NCI-H748 treated with DMSO at 0.1 percent for 48 hours (cell line): Measurements from ENCODE around the gene JDP2.

Experiments used
- DNase-seq: peaks from one replicate; lab custom pipeline; 2025; lab: John Stamatoyannopoulos, UW

JDP2 gene

DNA sequence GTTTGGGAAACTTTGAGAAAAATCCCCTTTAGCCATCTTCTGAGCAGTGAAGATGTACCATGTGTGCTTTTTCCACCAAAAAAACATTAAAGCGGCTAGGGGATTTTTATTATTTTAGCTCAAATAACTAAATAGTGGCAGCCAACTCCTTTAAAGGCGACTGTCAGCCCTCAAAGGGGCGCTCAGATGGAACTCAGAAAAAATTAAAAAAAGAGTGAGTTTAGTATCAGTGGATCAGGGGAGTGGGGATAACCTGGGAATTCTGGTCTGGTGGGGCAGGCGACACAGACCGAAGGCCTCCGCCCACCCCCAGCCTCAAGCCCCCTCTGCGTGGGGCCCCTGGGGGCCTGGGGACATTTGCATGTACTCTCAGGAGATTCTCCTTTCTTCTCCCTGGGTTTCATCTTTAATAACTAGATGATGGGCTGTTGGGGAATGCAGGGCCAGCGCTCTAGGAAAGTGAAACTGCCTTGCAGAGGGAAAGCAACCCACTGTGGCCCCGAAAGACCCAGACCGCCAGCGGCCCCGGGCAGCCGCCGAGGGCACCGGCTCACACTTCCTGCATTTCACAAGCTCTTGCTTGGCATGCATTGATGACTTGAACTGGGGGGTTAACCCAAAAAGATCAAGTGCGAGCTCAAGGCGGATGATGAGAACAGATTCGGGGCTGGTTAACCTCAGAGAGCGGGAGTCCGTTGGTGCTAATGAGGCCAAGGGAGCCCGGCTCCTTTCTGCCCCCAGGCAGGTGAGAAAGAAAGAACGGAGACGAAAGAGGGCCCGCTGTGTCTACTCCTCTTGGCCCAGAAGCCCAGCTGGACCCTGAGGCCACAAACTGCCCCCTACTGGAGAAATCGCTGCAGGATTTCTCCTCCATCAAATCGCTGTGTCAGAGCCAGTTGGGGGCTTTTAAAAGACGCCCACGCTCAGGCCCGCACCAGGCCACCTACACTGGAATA lies 87.1 kb downstream of the JDP2 start:
- no peak for DNase-seq

DNA sequence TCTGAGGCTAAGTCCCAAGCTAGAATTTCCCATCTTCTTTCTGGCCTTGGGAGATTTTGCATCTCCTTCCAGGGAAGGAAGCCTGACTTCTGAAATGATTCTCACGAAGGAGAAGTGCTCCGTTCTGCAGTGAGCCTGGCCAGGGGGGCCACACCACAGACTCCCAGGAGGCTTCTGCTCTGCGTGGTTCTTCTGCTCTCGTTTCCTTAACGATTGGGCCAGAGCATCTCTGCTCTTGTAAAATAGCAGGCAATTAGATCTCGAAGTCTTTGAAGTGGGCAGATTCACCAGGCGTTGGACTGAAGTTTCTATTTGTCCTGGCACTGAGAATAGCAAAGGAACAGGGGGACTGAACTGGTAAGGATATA lies 87.8 kb downstream of the JDP2 start:
- no peak for DNase-seq

DNA sequence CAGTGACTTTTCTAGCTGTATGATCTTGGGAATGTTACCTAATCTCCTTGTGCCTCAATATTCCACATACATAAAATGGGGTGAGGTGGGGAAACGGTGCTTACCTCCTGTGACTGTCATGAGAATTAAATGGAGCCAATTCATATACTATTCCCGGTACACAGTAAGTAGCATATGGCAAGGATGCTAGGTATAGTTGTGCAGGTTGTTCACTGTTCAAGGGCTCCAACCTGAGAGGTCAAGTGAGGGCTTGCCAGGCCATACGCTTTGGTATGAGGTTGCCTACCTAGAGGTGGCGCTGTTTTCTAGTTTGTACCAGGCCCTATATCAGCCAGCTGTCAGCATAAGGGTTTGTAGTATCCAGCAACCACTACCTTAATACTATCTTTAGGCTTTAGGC lies 90.8 kb downstream of the JDP2 start:
- no peak for DNase-seq

DNA sequence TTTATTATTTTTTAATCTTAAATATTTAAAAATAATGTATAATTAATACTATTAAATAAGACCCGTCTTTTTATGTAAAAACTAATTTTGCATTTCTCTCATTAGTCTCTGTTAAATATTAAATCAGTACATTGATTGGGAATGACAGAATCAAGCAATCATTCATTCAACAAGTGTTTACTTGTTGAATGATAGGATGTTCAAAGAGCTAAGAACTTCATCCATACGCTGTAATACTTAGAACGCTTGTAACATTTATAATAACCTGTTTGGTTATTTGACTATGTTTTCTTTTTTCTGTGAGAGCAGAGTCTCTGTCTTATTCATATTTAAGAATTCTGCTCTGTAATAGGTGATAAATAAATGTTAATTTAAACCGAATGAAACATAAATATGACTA lies 91.6 kb downstream of the JDP2 start:
- DNase-seq = no peak

DNA sequence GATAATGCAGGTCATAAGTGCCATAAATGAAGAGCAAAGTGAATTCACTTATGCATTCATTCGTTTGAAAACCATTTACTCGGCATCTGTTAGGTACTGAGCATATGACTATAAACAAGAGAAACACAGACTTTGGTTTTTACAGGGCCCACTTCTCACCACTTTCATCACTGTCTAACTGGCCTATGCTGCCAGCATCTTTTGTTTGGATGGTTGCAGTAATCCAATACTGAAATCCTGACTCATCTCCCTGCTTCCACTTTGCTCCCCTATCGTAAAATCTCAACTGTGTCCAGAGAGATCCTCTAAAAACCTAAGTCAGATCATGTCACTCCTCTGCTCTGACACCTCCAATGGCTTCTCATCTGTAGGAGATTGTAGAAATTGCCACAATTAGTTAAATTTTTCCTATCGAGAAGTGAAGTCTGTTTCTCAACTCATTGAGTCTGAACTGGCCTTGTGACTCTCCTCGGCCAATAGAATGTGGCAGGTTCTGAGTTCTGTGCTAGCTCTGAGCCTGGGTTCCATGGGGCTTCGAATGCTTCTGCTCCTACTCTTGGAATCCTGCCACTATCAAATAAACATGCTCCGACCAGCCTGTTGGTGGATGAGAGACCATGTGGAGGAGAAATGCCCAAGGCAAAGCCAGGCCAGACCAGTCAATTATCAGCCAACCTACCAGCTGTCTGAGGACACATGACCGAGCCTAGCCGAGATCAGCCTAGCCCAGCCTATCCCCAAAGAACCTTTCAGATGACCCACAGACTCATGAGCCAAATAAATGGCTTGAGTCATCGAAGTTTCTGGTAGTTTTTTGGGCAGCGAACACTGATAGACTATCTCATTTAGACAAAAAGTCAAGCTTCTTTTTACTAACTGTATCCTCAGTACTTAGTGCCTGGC lies 92.3 kb downstream of the JDP2 start:
- DNase-seq = no peak

DNA sequence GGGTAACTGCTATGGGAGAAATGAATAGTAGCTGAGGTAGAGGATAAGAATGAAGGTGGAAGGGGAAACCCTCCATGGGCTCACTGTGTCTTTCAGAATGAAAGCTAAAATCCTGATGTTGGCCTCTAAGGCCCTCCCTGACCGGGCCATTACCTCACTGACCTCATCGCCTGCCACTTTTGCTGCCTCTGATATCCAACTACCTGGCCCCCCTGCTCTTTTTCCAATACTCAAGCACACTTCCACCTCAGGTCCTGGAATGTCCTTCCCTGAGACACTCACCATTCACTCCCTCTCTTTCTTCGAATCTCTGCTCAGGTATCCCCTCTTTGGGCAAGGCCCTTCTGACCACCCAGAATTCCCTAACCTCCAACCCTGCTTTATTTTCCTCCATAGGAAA lies 93.0 kb downstream of the JDP2 start:
- no peak for DNase-seq

DNA sequence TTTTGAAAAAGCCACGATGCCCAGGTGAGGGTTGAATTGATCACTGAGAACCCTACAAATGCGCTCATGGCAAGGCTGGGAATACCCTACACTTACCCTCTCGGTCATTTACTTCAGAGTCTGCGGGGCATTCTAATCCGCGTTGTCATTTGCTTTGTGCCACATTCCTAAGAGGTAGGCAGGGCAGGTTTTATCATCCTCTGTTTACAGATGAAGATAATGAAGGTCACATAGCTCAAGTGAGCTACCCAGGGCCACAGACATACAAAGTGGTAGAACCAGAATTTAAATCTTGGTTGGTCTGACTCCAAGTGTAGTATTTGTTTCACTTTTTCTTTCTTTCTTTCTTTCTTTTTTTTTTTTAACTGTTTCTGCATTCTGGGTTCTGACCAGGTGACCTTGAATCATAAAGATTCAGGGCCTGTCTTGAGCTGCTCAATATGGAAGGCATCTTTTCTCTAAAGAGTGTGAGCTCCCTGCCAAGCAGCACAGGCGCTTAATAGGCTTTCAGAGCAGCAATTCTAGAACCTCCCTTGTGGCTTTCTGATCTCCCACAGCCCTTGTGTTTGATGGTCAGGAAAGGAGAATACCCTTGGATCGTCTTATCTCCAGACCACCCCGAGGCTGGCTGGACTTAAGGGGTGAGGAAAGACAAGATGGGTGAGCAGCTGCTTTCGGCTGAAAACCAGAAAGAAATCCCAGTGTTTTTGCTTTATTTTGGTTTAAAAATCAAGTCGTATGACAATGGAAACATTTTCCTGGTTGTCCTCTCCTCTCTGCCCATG lies 93.8 kb downstream of the JDP2 start:
- DNase-seq = no peak

DNA sequence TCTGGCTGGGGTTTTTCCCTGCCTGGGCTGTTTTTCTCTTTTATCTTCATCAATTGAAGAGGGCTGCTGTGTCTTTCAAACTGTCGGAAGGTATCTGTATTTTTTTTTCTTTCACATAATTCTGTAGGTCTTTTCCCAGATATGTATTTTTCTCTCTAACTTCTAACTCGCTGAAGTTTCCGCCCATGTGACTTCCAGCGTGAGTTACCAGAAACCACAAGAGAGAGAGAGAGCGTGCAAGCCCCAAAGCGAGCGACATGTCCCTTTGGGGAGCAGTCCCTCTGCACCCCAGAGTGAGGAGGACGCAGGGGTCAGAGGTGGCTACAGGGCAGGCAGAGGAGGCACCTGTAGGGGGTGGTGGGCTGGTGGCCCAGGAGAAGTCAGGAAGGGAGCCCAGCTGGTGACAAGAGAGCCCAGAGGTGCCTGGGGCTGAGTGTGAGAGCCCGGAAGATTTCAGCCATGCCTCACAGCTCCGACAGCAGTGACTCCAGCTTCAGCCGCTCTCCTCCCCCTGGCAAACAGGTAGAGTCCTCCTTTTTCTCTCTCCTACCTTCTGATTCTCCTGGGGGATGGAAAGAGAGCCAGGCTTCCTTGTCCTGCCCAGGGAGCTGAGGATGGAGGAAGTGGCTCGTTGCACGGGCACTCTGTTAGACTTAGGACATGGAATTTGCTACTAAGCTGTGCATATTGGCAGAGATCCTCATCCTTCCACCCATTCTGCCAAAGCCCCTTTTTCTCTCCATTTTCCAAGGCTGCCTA lies 94.6 kb downstream of the JDP2 start, which contains the start of gene BATF:
TSS of gene BATF (plus strand) at position 246 of the 759 bp plus-strand sequence. CDS start at position 460, 214 bp downstream.
- DNase-seq = no peak

DNA sequence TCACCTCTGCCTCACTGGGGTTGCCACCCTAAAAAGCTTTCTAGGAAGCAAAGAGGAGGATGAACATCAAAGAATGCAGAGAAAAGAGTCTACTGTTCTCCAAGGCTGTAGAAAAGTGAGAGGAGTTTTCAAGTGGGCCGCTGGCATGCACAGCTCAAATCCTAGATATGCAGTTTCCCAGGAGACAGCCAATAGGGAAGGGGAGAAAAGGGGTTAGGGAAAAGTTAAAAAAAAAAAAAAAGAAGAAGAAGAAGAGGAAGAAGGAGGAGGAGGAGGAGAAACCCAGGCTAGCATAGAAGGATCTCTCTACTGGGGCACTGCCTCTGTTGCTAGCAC lies 95.1 kb downstream of the JDP2 start:
- DNase-seq = no peak
